GM23338 (cell line): Measurements from ENCODE around the gene ZNF560. TPM values are rescaled to one million over a fixed set of nuclear protein-coding genes. Genes with fewer than 3 reads are reported as not detected.

Source experiments
- CREB1 ChIP-seq: fragments of 250-450 bp; sonication (Bioruptor Pico); IDR thresholded peaks from 2 replicates; pipeline ENCODE4 v1.5.0; 2020; ENCODE audit warnings: low read depth, mild to moderate bottlenecking, moderate library complexity
- polyA plus RNA-seq: library from polyadenylated mRNA; unstranded; fragments of >200 nt; fragmentation: Nextera tagmentation; extraction: Ambion mirVana; gene quantifications from 2 replicates; pipeline ENCODE4 v1.2.1, GENCODE V29; 2016
- total RNA-seq: library from RNA; depleted of rRNA; stranded (reverse); fragments of >200 nt; shearing (Covaris generic); gene quantifications from 2 replicates; pipeline ENCODE4 v1.2.3, GENCODE V29; 2014; rRNA removed
- TF ChIP-seq, protein P1 (sequence below): IDR thresholded peaks from 2 replicates; pipeline ENCODE4 v1.6.1; 2016; ENCODE audit warnings: antibody characterized with exemption

Gene ZNF560
- total and polyA plus RNA-seq, 2 experiments from 2014 or later = 0.14 TPM; not detected in 1

DNA sequence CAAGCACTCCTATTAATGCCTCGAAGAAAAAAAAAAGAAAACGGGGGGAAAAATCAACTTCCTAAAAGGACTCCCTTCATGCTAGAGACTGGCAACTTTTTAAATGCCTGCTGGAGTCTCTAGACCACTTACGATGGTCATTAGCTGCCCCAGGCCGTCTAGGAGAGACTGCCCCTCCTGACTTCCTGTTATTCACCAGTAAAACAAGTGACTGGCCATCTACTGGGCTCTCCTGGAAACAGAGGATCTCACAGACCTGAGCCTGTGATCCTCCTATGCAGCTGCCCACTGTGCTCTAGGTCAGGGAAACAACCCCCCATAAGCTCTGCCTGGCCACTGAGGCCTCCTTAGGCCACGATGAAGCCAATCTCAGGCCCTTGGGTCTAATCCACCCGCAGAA is 70.5 kb downstream of the ZNF560 start (continued):
- TF ChIP-seq CREB1 (CRISPR knock-in tag) = no peak
- TF ChIP-seq, protein P1, sequence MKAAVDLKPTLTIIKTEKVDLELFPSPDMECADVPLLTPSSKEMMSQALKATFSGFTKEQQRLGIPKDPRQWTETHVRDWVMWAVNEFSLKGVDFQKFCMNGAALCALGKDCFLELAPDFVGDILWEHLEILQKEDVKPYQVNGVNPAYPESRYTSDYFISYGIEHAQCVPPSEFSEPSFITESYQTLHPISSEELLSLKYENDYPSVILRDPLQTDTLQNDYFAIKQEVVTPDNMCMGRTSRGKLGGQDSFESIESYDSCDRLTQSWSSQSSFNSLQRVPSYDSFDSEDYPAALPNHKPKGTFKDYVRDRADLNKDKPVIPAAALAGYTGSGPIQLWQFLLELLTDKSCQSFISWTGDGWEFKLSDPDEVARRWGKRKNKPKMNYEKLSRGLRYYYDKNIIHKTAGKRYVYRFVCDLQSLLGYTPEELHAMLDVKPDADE = no peak

Other genes with a start within 250 kb of the ZNF560 start
- gene OR7E24, start 247.7 kb downstream of the ZNF560 start, total RNA-seq = not detected in 2 replicates
- not detected in 2 replicates for gene OR7E24, start 247.7 kb downstream of the ZNF560 start, polyA plus RNA-seq
- gene ZNF699, start 188.8 kb downstream of the ZNF560 start, total RNA-seq = 3.3 and 11.8 TPM in 2 replicates
- 2.6 and 3.0 TPM in 2 replicates for gene ZNF699, start 188.8 kb downstream of the ZNF560 start, polyA plus RNA-seq
- 18.9 and 20.8 TPM in 2 replicates for gene ZNF559, start 174.4 kb downstream of the ZNF560 start, total RNA-seq
- 15.4 and 19.3 TPM in 2 replicates for gene ZNF559, start 174.4 kb downstream of the ZNF560 start, polyA plus RNA-seq
- 5.0 and 7.1 TPM in 2 replicates for gene ZNF177, start 135.6 kb downstream of the ZNF560 start, total RNA-seq
- gene ZNF177, start 135.6 kb downstream of the ZNF560 start, polyA plus RNA-seq = 5.6 and 5.8 TPM in 2 replicates
- gene ZNF266, start 63.0 kb downstream of the ZNF560 start, total RNA-seq = 12.0 and 13.9 TPM in 2 replicates
- 11.0 and 12.7 TPM in 2 replicates for gene ZNF266, start 63.0 kb downstream of the ZNF560 start, polyA plus RNA-seq
- 20.0 and 22.7 TPM in 2 replicates for gene ZNF426, start 40.0 kb upstream of the ZNF560 start, total RNA-seq
- 10.5 and 11.0 TPM in 2 replicates for gene ZNF426, start 40.0 kb upstream of the ZNF560 start, polyA plus RNA-seq
- gene ZNF121, start 85.9 kb upstream of the ZNF560 start, total RNA-seq = 252 and 263 TPM in 2 replicates
- gene ZNF121, start 85.9 kb upstream of the ZNF560 start, polyA plus RNA-seq = 42.3 and 50.8 TPM in 2 replicates
- gene ZNF561, start 122.6 kb upstream of the ZNF560 start, total RNA-seq = 69.9 and 71.1 TPM in 2 replicates
- 20.5 and 22.7 TPM in 2 replicates for gene ZNF561, start 122.6 kb upstream of the ZNF560 start, polyA plus RNA-seq
- gene ZNF562, start 176.5 kb upstream of the ZNF560 start, total RNA-seq = 48.3 and 68.8 TPM in 2 replicates
- gene ZNF562, start 176.5 kb upstream of the ZNF560 start, polyA plus RNA-seq = 11.2 and 15.6 TPM in 2 replicates